K562 (cell line): ENCODE results near the gene FADS6. TPM values are rescaled to one million over a fixed set of nuclear protein-coding genes. Genes with fewer than 3 reads are reported as not detected.

Experiments used
- ATF4 ChIP-seq: fragments of 450-650 bp; formaldehyde crosslinking; IDR thresholded peaks from 2 replicates; pipeline ENCODE4 v1.4.0; 2022; ENCODE audit warnings: mild to moderate bottlenecking, moderate library complexity
- CBX3 ChIP-seq, 2 experiments: IDR thresholded peaks; 1 replicate in 1 of 2; 2 replicates in 1 of 2; pipeline ENCODE4 v1.6.1; 2012; ENCODE audit warnings: inconsistent platforms in 2 of 2, low read length in 2 of 2, borderline replicate concordance in 1 of 2, control low read depth in 1 of 2
- CREBBP ChIP-seq: IDR thresholded peaks from one replicate; pipeline ENCODE4 v1.6.1; 2012; ENCODE audit warnings: low read depth, mild to moderate bottlenecking, control low read depth, inconsistent platforms, low read length
- ESRRB ChIP-seq: fragments of 250-450 bp; sonication (Bioruptor Pico); IDR thresholded peaks from 2 replicates; pipeline ENCODE4 v1.5.0; 2020; ENCODE audit warnings: mild to moderate bottlenecking, moderate library complexity, borderline replicate concordance
- EZH2 ChIP-seq: IDR thresholded peaks from 2 replicates; pipeline ENCODE4 v1.6.1; 2012; ENCODE audit warnings: low read depth, mild to moderate bottlenecking, inconsistent platforms, low read length, borderline replicate concordance
- HDAC2 ChIP-seq: fragments of 450-650 bp; IDR thresholded peaks from 2 replicates; pipeline ENCODE4 v1.6.1; 2016; ENCODE audit warnings: mild to moderate bottlenecking
- IRF2 ChIP-seq: sonication (generic); formaldehyde crosslinking; IDR thresholded peaks from 2 replicates; pipeline ENCODE4 v1.8.1; 2022; ENCODE audit warnings: mild to moderate bottlenecking, missing genetic modification reagents
- NFE2L1 ChIP-seq: fragments of 450-650 bp; IDR thresholded peaks from 2 replicates; pipeline ENCODE4 v1.6.1; 2016; ENCODE audit warnings: missing genetic modification characterization, low read depth, mild to moderate bottlenecking, missing compliant biosample characterization, moderate library complexity, borderline replicate concordance
- POLR2H ChIP-seq: IDR thresholded peaks from 2 replicates; pipeline ENCODE4 v1.6.1; 2016; ENCODE audit warnings: missing genetic modification characterization, low read depth, mild to moderate bottlenecking, control low read depth, missing compliant biosample characterization, moderate library complexity
- RBBP5 ChIP-seq: fragments of 200-600 bp; sonication (generic); IDR thresholded peaks from 2 replicates; pipeline ENCODE4 v1.6.1; 2012; ENCODE audit warnings: borderline replicate concordance, mild to moderate bottlenecking, low read length, control low read depth, inconsistent platforms; ENCODE audit not compliant: insufficient read depth, poor library complexity, severe bottlenecking
- RBM15 ChIP-seq: fragments of 200-400 bp; formaldehyde crosslinking; IDR thresholded peaks from 2 replicates; pipeline ENCODE4 v1.6.1; 2018; ENCODE audit warnings: mild to moderate bottlenecking, low read length, moderate library complexity; ENCODE audit not compliant: insufficient read depth
- RUNX1 ChIP-seq: sonication (generic); IDR thresholded peaks from 2 replicates; pipeline ENCODE4 v1.6.1; 2016; ENCODE audit warnings: antibody characterized with exemption, low read depth
- SAFB2 ChIP-seq: fragments of 200-400 bp; formaldehyde crosslinking; IDR thresholded peaks from 2 replicates; pipeline ENCODE4 v1.6.1; 2018; ENCODE audit warnings: borderline replicate concordance, low read length, low read depth, moderate library complexity; ENCODE audit not compliant: severe bottlenecking
- SRSF9 ChIP-seq: fragments of 200-400 bp; formaldehyde crosslinking; IDR thresholded peaks from 2 replicates; pipeline ENCODE4 v1.6.1; 2017; ENCODE audit warnings: low read depth, low read length, borderline replicate concordance
- STAT6 ChIP-seq: sonication (generic); formaldehyde crosslinking; IDR thresholded peaks from 2 replicates; pipeline ENCODE4 v1.8.1; 2023; ENCODE audit warnings: mild to moderate bottlenecking, missing genetic modification reagents
- SUPT5H ChIP-seq: fragments of 450-650 bp; IDR thresholded peaks from 2 replicates; pipeline ENCODE4 v1.6.1; 2016
- TCFL5 ChIP-seq: fragments of 250-450 bp; sonication (Bioruptor Pico); conservative IDR thresholded peaks from 2 replicates; pipeline ENCODE4 v1.6.1; 2021; ENCODE audit warnings: mild to moderate bottlenecking, moderate library complexity, matching md5 sums
- YY1 ChIP-seq, 3 experiments: IDR thresholded peaks; 2 replicates each; pipeline ENCODE4 v1.6.1; 2011; ENCODE audit warnings: low read length in 2 of 3, mild to moderate bottlenecking in 2 of 3, moderate library complexity in 2 of 3, borderline replicate concordance in 1 of 3, control low read depth in 1 of 3, low read depth in 1 of 3; ENCODE audit not compliant: insufficient read depth in 3 of 3, insufficient replicate concordance in 2 of 3, control insufficient read depth in 1 of 3, insufficient read length in 1 of 3; ENCODE audit errors: extremely low read depth in 1 of 3
- ZNF140 ChIP-seq: fragments of 250-450 bp; sonication (Bioruptor Pico); IDR thresholded peaks from 2 replicates; pipeline ENCODE4 v1.8.0; 2021; ENCODE audit warnings: moderate library complexity, mild to moderate bottlenecking, inconsistent platforms
- ZNF551 ChIP-seq: fragments of 250-450 bp; sonication (Bioruptor Pico); IDR thresholded peaks from 2 replicates; pipeline ENCODE4 v1.5.0; 2021; ENCODE audit warnings: mild to moderate bottlenecking, moderate library complexity
- polyA plus RNA-seq, 8 experiments: library from polyadenylated mRNA; depleted of rRNA in 4 of 8; stranded (reverse) in 5 of 8; unstranded in 3 of 8; fragments of >200 nt; fragmentation: Nextera tagmentation in 2 of 8; fragmentation: Illumina TruSeq in 1 of 8; extraction: Ambion mirVana in 2 of 8; extraction: Trizol in 1 of 8; gene quantifications; 2 replicates each; pipeline versions ENCODE4 v1.2.1 to v1.2.3, GENCODE V29; 2011 to 2014; ENCODE audit warnings: inconsistent platforms in 1 of 8, missing spikeins in 1 of 8
- total RNA-seq, 7 experiments: library from RNA; depleted of rRNA in 6 of 7; stranded (reverse); fragments of >200 nt in 6 of 7; fragmentation: Illumina TruSeq in 2 of 7; extraction: Trizol in 2 of 7; gene quantifications; 2 replicates each; pipeline versions ENCODE4 v1.2.1 to v1.2.3, GENCODE V29; 2011 to 2021; ENCODE audit warnings: low replicate concordance in 1 of 7
- TF ChIP-seq, protein P1 (sequence below): sonication (generic); formaldehyde crosslinking; IDR thresholded peaks from 2 replicates; pipeline ENCODE4 v1.9.0; 2022; ENCODE audit warnings: mild to moderate bottlenecking, missing genetic modification reagents

FADS6 gene
- total and polyA plus RNA-seq, 9 of the 15 experiments (the other 6 are each of a cell fraction or from before 2014, with no cell fraction given) = 0.18 to 0.22 TPM; not detected in 7

DNA sequence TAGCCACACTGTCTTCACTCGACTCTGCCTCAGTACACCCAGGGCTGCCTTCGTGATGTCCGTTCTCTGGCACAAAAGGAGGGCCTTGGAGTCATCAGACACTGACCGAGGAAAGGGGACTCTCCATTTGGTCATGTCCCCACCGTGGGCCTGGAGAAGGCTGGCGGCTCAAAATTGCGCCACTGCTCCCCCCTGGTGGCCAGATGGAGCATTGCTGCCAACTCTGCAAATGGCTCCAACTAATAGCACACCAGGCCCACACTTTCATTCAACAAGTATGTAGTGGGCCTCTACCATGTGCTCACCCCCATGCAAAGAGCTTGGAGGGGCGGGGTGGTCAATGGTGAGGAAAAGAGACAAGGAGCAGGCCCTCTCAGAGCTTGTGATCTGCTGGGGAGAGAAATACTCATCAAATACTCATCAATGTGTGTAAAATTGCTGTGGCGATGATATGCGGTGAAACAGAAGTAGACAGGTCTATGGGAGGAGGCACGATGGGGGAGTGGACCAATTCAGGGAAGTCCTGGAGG is 28.5 kb downstream of the FADS6 start (continued):
- TF ChIP-seq RBBP5 (no peak), CREBBP (no peak), POLR2H (tag) (no peak), ZNF140 (no peak), ESRRB (CRISPR knock-in tag) (no peak), RBM15 (no peak), HDAC2 (0 out of 2 replicates have a peak, but pooled peaks have one; percentile 16), STAT6 (CRISPR knock-in tag) (no peak), SUPT5H (no peak), ZNF551 (CRISPR knock-in tag) (no peak), RUNX1 (no peak), NFE2L1 (tag) (no peak), YY1 (IDR thresholded peaks at IDR 0.05; ENCODE audit: borderline replicate concordance in 1 of 3, control insufficient read depth in 1 of 3, extremely low read depth in 1 of 3, insufficient read depth in 3 of 3, insufficient read length in 1 of 3, insufficient replicate concordance in 2 of 3, low read depth in 1 of 3, low read length in 2 of 3) (peak in 2 of 3 experiments; percentile 50 to 70), ATF4 (CRISPR knock-in tag) (no peak), SAFB2 (no peak), IRF2 (CRISPR knock-in tag) (no peak), SRSF9 (no peak), EZH2 (no peak), CBX3 (IDR thresholded peaks at IDR 0.05; ENCODE audit: borderline replicate concordance in 1 of 2, low read length in 2 of 2) (peak in 1 of 2 experiments; percentile 38; a peak in 1 of 3 replicates), TCFL5 (CRISPR knock-in tag) (no peak)
- TF ChIP-seq, protein P1, sequence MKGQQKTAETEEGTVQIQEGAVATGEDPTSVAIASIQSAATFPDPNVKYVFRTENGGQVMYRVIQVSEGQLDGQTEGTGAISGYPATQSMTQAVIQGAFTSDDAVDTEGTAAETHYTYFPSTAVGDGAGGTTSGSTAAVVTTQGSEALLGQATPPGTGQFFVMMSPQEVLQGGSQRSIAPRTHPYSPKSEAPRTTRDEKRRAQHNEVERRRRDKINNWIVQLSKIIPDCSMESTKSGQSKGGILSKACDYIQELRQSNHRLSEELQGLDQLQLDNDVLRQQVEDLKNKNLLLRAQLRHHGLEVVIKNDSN (CRISPR knock-in tag) = peak; percentile 33; the same call in 1 of the 2 replicates
